AML-193 (cell line): ENCODE data around the gene DDIT3.

Source experiments
- DNase-seq, 2 experiments: peaks; one replicate each; lab custom pipeline; 2025; lab: John Stamatoyannopoulos, UW

Gene DDIT3

GRCh38 chr12:57547288-57548012 lies 27.1 kb upstream of the DDIT3 start:
- no peak for DNase-seq

GRCh38 chr12:57546438-57547287 lies 26.3 kb upstream of the DDIT3 start, which contains the start of gene DCTN2:
Gene DCTN2, minus strand, starts transcription at chr12:57547192. Its CDS starts 129 bp downstream, at chr12:57547063.
- peak; percentile 98 for DNase-seq

- DNase-seq = no peak
Observed at GRCh38 chr12:57545809-57546437, 25.6 kb upstream of the DDIT3 start.

GRCh38 chr12:57543581-57543980 lies 23.3 kb upstream of the DDIT3 start:
- DNase-seq = no peak

- DNase-seq = no peak
Observed at GRCh38 chr12:57541717-57542116, 21.4 kb upstream of the DDIT3 start.

GRCh38 chr12:57541001-57541400 lies 20.7 kb upstream of the DDIT3 start:
- no peak for DNase-seq

GRCh38 chr12:57539134-57539768 lies 18.9 kb upstream of the DDIT3 start:
- DNase-seq = no peak

- DNase-seq = no peak
Observed at GRCh38 chr12:57536597-57536942, 16.3 kb upstream of the DDIT3 start.

GRCh38 chr12:57535764-57536596 lies 15.7 kb upstream of the DDIT3 start:
- no peak for DNase-seq

- no peak for DNase-seq
Observed at GRCh38 chr12:57534991-57535543, 14.8 kb upstream of the DDIT3 start.

- no peak for DNase-seq
Observed at GRCh38 chr12:57534250-57534649, 13.9 kb upstream of the DDIT3 start.

GRCh38 chr12:57533108-57533507 lies 12.8 kb upstream of the DDIT3 start:
- DNase-seq = no peak

GRCh38 chr12:57531836-57532235 lies 11.5 kb upstream of the DDIT3 start:
- DNase-seq = no peak

- DNase-seq = no peak
Observed at GRCh38 chr12:57530396-57531142, 10.3 kb upstream of the DDIT3 start.

- no peak for DNase-seq
Observed at GRCh38 chr12:57529831-57530230, 9.5 kb upstream of the DDIT3 start.

- no peak for DNase-seq
Observed at GRCh38 chr12:57528831-57529555, 8.7 kb upstream of the DDIT3 start.

GRCh38 chr12:57528176-57528575 lies 7.9 kb upstream of the DDIT3 start:
- no peak for DNase-seq

GRCh38 chr12:57527184-57527583 lies 6.9 kb upstream of the DDIT3 start:
- no peak for DNase-seq

- DNase-seq = no peak
Observed at GRCh38 chr12:57526477-57527126, 6.3 kb upstream of the DDIT3 start.
